AG04450 (cell line): Measurements from ENCODE around the gene EID2B. TPM values are rescaled to one million over a fixed set of nuclear protein-coding genes. Genes with fewer than 3 reads are reported as not detected.

ENCODE experiments used
- CTCF ChIA-PET: fragments of 300-600, 350-600 bp; formaldehyde crosslinking; extraction: SDS; loops from one replicate; lab custom pipeline; 2022; ENCODE audit warnings: antibody characterized with exemption, inconsistent platforms; lab: Charles Lee
- POLR2A ChIA-PET: fragments of 350-600 bp; formaldehyde crosslinking; extraction: SDS; loops from one replicate; lab custom pipeline; 2021; ENCODE audit warnings: antibody characterized with exemption, inconsistent platforms; lab: Yijun Ruan, JAX
- DNase-seq: peaks from one replicate; pipeline ENCODE4 v3.0.0-alpha.2; 2011; ENCODE audit warnings: low read depth, low spot score
- H3K27ac ChIP-seq: one replicate; pipeline ENCODE4 v1.5.1; 2012; ENCODE audit warnings: low read depth, low read length, control low read depth
- H3K27me3 ChIP-seq: one replicate; pipeline ENCODE4 v1.6.0; 2012; ENCODE audit warnings: low read length; ENCODE audit not compliant: control insufficient read depth, insufficient read depth
- H3K4me3 ChIP-seq: 2 replicates; pipeline ENCODE4 v1.5.1; 2011; ENCODE audit warnings: mild to moderate bottlenecking, low read depth, low read length, control low read depth
- H3K9me3 ChIP-seq: 2 replicates; pipeline ENCODE4 v1.5.1; 2012; ENCODE audit warnings: low read length; ENCODE audit not compliant: control insufficient read depth, insufficient read depth
- CTCF ChIP-seq: IDR thresholded peaks from 2 replicates; pipeline ENCODE4 v1.5.1; 2011; ENCODE audit warnings: low read depth, low read length, control low read depth, inconsistent platforms
- polyA plus RNA-seq: library from polyadenylated mRNA; depleted of rRNA; stranded (reverse); fragments of >200 nt; gene quantifications from 2 replicates; pipeline ENCODE4 v1.2.3, GENCODE V29; 2011

EID2B gene
- polyA plus RNA-seq, 1 experiment: 3.1 TPM

- Histone ChIP-seq H3K9me3 (no peaks in the 10 kb centered on the region), H3K27ac (no peak overlapping the region), H3K27me3 (peaks cover 21% of the 10 kb centered on the region), H3K4me3 (no peak overlapping the region)
- ChIA-PET CTCF (interaction anchor here (0.6 kb wide), 1 partner anchor 9 kb away, joined by 4 read pairs; no protein-coding TSS in a partner anchor), POLR2A (interaction anchor here (0.7 kb wide), 1 partner anchor 14 kb away, joined by 3 read pairs; the partner anchor contains the start of gene TIMM50)
- DNase-seq: no peak
- TF ChIP-seq CTCF: no peak
Measured at GRCh38 chr19:39494661-39495060, 38.0 kb downstream of the EID2B start.

GRCh38 chr19:39492788-39493187 lies 39.9 kb downstream of the EID2B start:
- POLR2A ChIA-PET: no interaction called here

GRCh38 chr19:39492225-39492624 lies 40.4 kb downstream of the EID2B start:
- peaks cover 3% of the 10 kb centered on the region for H3K27me3 ChIP-seq
- H3K4me3 ChIP-seq: no peak overlapping the region
- ChIA-PET POLR2A (no interaction called here), CTCF (interaction anchor here (1.0 kb wide), 1 partner anchor 11 kb away, joined by 4 read pairs; no protein-coding TSS in a partner anchor)
- H3K27ac ChIP-seq: no peak overlapping the region
- DNase-seq: no peak
- no peak for TF ChIP-seq CTCF
- no peaks in the 10 kb centered on the region for H3K9me3 ChIP-seq

More at GRCh38 chr19:39492788-39493187, 39.9 kb downstream of the EID2B start:
- H3K9me3 ChIP-seq: no peaks in the 10 kb centered on the region
- DNase-seq: no peak
- H3K27me3 ChIP-seq: peaks cover 5% of the 10 kb centered on the region
- CTCF ChIA-PET: interaction anchor here (1.0 kb wide), 1 partner anchor 10 kb away, joined by 4 read pairs; no protein-coding TSS in a partner anchor
- no peak overlapping the region for H3K4me3 ChIP-seq
- TF ChIP-seq CTCF: no peak
- H3K27ac ChIP-seq: no peak overlapping the region

GRCh38 chr19:39489756-39490155 lies 42.9 kb downstream of the EID2B start:
- TF ChIP-seq CTCF: no peak
- H3K27me3 ChIP-seq: no peaks in the 10 kb centered on the region
- no peak for DNase-seq
- ChIA-PET POLR2A (no interaction called here), CTCF (interaction anchor here (1.8 to 2.3 kb wide), 2 partner anchors 16 to 43 kb away, joined by 6 to 10 read pairs; partner anchors contain the start of gene EID2B)
- H3K4me3 ChIP-seq: no peak overlapping the region
- H3K9me3 ChIP-seq: no peaks in the 10 kb centered on the region
- H3K27ac ChIP-seq: no peak overlapping the region

- H3K27ac ChIP-seq: no peak overlapping the region
- H3K9me3 ChIP-seq: no peaks in the 10 kb centered on the region; the same call in 1 of the 2 replicates
- no peak for DNase-seq
- ChIA-PET POLR2A (no interaction called here), CTCF (no interaction called here)
- TF ChIP-seq CTCF: no peak
- no peaks in the 10 kb centered on the region for H3K27me3 ChIP-seq
- no peak overlapping the region for H3K4me3 ChIP-seq
Measured at GRCh38 chr19:39483141-39483540, 49.5 kb downstream of the EID2B start.
